HG02642 (cell line): ENCODE results near the gene CD82.

ENCODE experiments used
- ATAC-seq: cut with Tn5 transposase; IDR thresholded peaks from one replicate; pipeline ENCODE4 v1.9.1; 2021; ENCODE audit warnings: mild to moderate bottlenecking; ENCODE audit not compliant: unreplicated experiment, poor library complexity

CD82 gene

DNA sequence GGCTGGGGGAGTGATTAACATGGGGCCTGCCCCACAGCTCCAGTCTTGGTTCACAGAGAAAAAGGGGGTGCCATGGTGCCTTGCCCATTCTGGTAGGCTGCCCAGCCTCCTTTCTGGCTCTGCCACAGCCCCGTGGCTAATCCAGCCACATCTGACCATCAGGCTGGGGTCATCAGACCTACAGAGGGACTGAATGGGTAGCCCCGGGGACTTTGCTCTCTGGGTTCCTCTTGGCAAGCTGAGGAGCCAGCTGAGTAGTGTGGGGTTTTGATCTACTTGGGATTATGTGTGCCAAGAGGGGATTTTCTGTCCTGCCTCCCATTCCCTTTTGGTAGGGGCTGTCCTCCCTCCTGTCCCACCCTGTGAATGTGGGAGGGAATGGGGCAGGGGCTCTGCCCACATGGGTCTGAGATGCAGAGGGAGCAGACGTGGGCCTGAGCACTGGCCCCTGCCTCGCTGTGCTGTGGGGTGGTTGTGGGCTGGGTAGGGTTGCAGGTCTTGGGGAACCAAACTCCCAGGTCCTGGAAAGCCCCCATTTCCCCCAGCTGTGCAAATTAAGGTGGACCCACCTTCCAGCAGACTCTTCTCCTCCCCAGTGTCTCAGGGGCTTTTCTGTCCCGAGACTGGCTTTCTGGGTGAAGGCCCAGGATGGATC is 32.0 kb downstream of the CD82 start:
- peak; percentile 6 for ATAC-seq

DNA sequence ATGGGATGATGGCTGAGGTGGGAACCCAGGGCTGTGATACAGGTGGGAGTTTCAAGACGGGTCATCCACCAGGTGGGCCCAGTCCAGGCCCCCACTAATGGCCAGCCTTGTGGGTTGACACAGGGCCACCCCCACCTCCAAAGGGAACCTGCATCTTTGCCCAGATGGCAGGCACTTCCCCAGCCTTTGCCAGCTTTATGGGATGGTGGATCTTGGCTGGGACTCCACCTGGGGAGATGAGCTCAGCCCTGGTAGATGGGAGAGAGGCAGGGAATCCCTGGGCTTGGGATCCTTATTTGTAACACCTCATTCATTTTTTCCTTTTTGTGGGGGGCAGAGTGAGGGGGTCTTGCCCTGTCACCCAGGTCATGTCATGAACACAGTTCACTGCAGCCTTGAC is 33.4 kb downstream of the CD82 start:
- no peak for ATAC-seq

DNA sequence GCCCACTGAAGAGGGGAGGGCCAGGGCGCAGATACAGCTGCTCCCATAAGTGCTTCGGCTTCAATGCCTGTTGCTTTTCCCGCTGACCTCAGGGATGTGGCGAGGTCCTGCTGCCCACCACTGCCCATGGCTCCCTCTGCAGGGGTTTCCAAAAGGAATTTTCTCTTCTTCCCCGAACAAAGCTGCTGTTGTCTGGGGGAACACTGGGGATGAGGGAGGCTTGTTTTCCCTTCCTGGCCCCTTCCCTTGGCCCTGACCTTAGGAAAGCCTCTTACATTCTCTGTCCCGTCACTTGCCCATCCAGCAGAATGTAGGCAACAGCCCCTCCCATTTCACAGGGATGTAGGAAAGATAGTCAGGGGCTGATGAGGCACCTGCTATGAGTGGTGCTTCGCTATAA is 34.8 kb downstream of the CD82 start:
- ATAC-seq = no peak

DNA sequence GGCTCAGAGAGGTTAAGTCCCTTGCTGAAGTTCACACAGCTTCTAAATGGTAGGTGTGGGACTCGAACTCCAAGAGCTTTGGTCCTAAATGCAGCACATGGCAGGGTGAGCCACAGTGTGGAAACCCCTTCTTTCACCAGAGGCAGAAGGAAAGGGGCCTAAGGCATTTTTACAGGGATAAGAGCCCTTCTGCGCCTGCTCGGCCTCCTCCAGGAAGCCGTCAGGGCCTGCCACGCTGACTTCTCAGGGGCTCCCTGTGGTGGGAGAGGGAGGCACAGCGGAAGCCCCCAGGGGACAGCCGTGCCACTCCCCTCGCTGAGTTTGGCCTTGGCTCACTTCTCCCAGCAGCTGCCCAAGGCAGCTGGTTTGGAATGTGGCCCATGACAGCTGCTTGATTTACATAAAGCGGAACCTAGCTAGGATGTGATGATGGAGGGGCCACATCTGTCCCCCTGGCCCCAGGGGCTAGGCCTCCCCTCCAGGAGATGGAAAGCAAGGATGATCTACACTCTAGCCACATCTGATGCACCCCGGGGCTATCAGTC is 35.4 kb downstream of the CD82 start:
- peak; percentile 36 for ATAC-seq

DNA sequence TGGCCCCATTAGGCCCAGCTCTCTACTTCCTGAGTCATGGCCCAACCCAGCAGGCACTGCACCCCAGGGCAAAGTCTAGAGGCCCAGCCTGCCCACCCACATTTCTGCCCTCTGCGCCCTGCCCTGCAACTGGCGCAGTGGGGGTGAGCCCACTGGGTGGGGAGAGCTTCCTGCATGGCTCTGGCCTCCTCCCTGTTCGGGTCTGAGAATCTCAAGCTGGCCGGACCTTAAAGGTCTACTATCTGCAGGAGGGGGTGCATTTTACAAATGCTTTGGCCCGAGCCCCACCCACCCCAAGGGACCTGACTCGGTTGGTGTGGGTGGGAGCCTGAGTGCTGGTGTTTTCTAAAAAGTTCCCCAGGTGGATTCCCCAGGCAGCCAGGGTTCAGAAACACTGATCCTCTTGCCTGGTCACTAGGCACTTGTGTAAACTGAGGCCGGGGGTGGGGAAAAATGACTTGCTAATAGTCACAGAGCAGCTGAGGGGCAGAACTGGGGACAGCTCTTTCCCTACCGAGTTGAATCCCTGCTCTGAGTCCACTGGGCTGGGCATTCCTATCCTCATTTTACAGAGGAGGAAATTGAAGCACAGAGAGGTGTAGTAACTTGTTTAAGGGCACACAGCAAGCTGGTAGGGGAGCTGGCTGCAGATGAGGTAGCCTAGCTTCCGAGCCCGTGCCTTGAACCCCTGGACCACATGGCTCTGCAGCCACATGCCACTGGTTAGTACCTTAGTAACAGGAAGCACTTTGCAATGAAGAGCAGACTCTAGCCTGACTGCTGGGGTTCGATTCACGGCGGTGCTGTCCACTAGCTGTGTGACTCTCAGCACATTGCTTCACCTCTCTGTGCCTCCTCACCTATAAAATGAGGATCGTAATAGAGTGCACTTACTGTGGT is 36.3 kb downstream of the CD82 start:
- peak; percentile 43 for ATAC-seq

DNA sequence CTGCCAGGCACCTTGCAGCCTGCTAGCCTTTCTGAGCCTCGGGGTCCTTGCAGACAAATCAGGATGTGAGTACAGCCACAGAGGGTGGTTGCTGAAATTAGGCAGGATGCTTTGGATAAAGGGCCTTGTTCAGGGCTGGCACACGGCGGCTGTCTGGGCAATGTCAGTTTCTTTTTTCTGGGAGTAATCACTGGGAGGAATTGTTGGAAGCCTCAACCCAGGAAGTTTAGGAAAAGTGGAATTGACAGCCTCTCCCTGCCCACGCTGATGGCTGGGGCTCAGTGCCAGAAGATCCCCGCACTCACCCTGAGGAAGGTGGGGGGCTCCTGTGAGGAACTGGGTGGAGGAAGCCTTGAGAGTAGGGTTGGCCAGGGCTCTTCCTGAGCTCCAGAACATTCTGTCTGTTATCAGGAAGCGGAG is 37.4 kb downstream of the CD82 start:
- no peak for ATAC-seq

DNA sequence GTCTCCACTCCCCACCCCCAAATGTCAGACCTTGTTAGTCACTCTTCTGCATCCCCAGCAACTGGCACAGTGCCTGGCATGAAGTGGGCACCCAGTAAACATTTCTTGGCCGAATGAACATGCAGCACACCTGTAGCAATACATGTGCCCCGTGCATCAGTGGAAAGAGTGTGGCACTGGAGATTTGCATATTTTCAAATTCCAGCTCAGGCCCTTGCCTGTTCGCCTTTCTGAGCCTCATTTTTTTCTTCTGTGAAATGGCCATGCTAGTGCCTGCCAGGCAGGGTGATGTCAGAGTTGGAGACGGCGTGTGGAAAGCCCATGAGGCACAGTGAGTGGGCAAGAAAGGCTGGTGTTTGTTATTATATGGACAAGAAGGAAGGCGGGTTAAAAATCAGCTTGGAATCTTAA is 38.7 kb downstream of the CD82 start:
- no peak for ATAC-seq

DNA sequence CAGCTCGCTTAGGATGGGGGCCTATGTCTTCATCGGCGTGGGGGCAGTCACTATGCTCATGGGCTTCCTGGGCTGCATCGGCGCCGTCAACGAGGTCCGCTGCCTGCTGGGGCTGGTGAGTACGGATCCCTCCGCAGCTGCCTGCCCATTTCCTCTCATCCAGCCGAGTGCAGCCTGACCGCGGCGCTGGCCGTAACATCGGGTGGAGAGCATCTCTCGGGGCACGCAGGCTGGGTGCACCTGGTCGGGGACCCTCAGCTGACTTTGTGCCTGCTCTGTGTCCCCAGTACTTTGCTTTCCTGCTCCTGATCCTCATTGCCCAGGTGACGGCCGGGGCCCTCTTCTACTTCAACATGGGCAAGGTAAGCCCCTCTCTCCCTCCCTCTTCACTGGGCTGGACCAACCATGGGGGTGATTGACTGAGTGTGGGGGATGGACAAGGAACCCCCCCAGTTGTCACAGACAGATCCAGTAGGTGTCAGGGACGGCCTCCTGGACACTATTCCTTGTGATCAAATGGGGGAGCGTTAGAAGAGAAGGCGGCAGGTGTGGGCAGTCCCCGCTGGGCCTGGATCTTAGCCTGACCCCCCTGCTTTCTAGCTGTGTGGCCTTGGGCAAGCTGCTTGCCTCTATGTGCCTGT is 39.7 kb downstream of the CD82 start:
- ATAC-seq = no peak

DNA sequence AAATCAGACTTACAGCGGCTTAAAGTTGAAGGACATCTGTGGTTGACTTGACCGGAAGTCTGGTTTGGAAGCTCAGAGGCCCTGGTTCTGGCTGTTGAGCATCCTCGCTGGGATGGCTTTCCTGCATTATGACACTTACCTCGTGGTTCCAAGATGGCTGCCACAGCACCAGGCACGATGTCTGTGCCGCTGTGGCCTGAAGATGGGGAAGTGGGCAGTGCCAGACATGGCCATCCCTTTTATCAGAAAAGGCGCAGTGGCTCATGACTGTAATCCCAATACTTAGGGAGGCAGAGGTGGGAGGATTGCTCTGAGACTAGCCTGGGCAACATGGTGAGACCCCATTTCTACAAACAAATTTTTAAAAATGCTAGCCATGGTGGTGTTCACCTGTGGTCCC is 40.5 kb downstream of the CD82 start:
- ATAC-seq = no peak

DNA sequence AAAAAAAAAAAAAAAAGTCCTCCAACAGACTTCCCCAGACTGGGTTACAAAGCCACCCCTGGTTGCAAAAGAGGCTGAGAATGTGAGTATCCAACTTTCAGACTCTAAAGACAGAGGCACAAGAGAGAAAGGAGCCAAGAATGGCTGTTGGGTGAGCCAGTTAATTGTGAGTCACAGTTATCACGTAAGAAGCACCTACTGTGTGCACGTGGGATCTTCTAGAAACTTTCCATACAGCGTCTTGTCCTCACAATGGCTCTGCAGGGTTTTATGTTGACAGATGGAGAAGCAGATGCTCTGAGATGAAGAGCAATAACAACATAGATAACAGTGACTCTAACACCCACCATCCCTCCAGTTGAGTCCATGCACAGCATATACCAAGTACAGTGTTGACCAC is 41.0 kb downstream of the CD82 start:
- ATAC-seq = no peak

DNA sequence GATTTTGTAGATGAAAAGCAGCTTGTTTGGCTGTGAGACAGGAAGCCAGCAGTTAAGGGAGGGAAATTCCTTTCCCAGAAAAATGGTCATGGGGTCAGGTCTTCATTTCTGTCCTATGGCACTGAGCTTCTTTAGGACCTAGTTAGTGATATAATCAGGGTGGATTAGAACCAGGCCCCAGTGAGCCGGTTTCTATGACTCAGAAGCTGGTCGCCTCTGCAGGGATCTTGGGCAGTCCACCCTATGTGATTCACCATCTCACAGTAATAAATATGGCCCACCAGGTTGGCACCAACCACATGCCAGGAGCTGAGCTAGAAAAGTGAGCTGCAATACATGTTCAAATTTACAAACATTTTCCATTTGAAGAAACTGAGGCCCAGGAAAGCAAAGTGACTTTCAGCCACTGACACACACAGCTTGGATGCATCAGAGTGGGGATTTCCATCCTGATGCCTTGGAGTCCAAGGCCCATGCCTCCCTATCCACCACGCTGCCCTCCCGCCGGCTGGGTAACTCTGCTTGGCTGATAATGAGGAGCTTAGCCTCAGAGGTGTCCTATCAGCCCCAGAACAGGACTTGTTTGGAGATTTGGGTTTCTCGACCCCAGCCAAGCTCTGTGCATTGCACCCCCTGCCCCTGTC is 42.0 kb downstream of the CD82 start:
- ATAC-seq = no peak

DNA sequence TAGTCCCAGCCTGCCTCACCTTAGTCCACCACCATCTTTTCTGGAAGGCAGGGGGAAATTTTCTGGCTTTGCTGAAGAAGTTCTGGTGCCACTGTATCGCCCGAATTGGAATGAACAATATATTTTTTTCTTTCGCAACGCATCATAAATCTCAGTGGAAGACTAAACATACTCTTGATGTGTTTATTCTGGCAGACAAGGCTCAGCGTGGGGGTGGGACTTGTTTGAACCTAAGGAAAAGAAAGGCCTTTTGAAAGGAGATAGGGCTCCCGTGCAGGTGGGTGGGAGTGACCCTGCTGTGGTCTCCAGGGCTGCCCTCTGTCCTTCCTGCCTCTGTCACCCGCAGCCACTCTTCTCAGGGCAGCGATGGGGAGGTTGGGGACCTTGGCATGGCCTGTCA is 42.5 kb downstream of the CD82 start:
- ATAC-seq = no peak

DNA sequence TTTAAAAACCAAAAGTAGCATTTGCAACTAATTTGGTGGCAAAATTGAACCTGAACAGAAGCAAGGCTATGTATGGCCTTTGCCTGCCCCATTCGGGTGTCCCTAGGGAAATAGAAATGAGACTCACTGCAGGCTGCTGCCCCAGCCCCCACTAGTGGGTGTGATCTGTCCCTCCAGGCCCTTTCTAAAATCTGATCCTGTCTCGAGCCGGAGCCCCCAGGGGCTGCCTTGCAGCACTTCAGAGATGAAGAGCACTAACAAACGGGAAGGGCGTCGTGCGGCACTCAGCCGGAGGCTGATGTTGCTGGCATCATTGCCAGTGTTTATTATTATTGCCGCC is 43.2 kb downstream of the CD82 start:
- no peak for ATAC-seq

DNA sequence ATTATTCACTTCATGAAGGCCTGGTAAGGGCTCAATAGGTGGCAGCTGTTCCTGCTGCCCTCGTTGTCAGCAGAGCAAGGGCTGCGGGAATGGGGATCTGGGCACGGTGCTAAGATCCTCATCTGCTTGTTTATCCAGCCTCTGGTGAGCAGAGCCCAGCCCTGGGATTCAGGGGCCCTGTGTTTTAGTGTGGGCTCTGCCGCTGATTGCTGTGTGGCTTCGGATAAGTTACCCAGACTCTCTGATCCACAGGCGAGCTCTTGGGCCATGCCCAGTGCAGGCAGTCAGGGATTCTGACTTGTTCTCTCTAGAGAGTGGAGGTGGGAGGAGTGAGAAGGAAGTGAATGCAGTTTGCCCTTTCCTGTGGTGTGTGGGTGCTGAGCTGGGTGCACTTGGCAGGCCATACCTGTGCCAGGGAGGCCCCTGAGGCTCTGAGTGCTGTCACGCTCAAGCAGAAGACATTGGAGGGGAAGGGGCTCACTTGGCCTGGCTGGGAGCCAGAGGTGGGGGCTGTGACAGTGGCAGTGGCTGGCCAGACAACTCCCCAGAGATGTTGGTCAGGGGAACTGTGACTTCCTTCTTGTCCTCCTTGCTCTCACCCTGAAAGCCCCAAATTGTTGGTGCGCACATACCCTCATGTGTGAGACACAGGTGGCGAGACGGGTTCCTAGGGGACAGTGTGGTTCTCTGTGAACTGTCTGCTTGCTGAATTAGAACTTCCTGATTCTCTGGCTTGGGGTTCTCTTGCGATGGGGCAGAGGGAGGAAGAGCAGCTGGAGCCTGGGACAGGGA is 43.7 kb downstream of the CD82 start:
- ATAC-seq = peak; percentile 59

DNA sequence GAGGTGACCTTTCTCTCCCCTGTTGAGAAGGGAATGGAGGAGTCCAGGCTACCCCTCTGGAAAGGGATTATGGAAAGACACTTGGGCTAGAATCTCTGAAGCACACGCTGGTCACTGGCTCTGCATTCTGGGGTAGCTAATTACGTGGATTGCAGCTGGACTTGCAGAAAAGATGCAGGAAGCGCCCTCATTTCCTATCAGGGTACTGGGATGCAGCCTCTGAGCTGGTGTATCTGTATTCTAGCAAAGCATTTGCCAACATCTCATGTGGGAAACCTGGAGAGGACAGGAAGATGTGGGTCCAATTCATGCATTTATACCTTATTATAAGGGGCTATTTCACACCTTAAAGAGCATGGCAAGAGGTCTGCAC is 44.3 kb downstream of the CD82 start:
- ATAC-seq = no peak

DNA sequence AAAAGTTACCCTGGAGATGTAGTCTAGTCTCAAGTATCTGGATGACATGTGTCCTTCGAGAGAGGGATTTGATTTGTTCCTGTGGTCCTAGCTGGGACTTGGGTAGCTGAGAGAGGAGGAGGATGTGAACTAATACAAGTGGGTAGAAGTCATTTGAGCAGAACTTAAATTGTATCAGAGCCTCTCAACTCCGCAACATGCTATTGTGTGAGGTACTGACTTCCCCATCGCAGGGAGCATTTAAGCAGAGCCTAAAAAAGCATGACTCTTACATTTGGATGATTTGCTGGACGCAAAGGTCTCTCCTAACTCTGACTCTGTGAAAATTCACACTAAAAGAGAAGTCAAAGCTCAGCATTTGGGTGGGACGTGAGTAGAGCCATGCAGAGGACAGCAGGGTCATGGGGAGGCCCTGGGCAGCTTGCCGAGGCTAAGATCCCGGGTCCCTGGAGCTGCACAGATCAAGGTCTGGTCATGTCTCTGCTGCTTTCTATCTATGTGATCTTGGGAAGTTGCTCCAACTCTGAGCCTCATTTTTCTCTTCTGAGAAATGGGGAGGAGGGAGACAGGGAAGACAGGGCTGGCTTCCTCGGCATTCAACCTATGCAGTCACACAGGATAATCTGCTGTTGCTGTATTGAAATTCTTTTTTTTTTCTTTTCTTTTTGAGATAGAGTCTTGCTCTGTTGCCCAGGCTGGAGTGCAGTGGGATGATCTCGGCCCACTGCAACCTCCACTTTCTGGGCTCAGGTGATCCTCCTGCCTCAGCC is 44.9 kb downstream of the CD82 start:
- ATAC-seq = no peak

DNA sequence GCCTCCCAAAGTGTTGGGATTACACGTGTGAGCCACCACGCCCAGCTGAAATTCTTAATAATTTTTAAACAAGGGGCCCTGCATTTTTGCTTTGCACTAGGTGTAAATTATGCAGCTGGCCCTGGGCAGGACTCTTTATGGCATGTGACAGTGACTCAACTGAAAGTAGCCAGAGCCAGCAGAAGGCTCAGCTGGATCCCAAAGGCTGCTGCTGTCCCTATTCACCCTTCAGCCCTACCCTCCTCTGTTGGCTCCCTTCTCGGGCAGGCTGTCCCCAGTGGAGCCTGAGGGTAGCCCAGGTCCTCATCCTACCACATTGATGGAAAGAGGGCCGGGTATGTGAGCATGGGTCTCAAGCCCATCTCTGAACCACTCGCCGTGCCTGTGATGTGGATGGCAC is 45.6 kb downstream of the CD82 start:
- ATAC-seq = no peak

DNA sequence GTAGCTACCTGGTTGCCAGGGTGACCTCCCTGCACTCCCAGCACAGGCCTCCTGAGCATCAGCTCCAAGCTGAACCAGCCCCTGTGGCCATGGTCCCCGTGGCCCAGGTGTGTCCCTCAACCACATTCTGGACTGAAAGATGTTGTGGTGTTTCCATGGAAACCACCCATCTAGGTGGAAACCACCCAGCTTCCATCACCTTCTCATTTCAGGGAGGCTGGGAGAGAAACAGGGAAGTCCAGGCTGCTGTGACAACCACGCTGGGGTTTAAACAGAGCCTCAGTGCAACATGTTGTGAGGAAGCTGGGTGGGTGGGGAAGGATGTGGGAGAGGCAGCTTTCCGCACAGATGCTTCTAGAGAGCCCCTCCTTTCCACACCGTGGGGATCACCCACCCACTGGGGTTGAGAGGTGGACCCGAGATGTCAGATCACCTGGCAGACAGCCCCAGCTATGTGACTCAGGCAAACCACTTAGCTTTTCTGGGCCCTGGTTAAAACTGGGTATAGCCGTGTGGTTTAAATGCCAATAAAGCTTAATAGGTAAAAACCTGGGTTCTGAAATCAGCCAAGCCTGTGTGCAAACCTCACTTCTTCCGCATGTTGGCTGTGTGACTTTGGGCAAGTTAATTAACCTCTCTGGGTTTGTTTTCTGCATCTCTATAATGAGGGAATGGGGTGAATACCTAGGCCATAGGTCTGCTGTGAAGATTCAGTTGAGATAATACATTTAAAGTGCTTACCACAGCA is 46.4 kb downstream of the CD82 start:
- peak; percentile 41 for ATAC-seq

DNA sequence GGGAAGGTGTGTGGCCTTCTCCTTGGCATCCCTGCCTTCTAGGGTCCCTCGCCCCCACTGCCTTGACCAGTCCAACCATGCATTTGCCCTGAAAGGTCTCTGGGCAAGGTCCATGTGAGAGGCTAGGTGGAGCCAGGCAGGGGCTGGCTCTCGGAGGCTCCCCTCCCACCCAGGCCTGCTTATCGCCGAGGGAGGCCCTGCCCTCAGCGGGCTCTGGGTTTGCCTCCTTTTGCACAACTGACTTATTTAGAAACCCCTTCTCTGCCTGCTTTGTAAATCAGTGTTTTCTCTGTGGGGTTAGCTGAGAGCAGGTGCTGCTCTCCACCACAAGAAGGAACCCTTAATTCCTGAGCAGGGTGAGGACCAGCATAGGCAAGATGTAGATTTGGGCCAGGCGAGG is 47.7 kb downstream of the CD82 start:
- no peak for ATAC-seq
